Osteoblast (primary cell): ENCODE data around the gene ENDOG. TPM values are rescaled to one million over a fixed set of nuclear protein-coding genes. Genes with fewer than 3 reads are reported as not detected.

Source experiments
- DNase-seq: peaks from one replicate; pipeline ENCODE4 v3.0.0; 2011; ENCODE audit warnings: low spot score, mixed read lengths; ENCODE audit not compliant: insufficient read length; ENCODE audit errors: missing footprints
- H2AFZ ChIP-seq: 2 replicates; pipeline ENCODE4 v1.6.0; 2011; ENCODE audit warnings: mild to moderate bottlenecking, low read length
- H3K27ac ChIP-seq: 2 replicates; pipeline ENCODE4 v1.5.1; 2011; ENCODE audit warnings: mild to moderate bottlenecking, low read depth, low read length, moderate library complexity
- H3K27me3 ChIP-seq: 2 replicates; pipeline ENCODE4 v1.6.0; 2012; ENCODE audit warnings: mild to moderate bottlenecking, control low read depth, inconsistent platforms, low read length, moderate library complexity; ENCODE audit not compliant: insufficient read depth
- H3K36me3 ChIP-seq: 2 replicates; pipeline ENCODE4 v1.5.1; 2011; ENCODE audit warnings: mild to moderate bottlenecking, low read length, control low read depth, moderate library complexity; ENCODE audit not compliant: insufficient read depth
- H3K4me1 ChIP-seq: 2 replicates; pipeline ENCODE4 v1.5.1; 2011; ENCODE audit warnings: mild to moderate bottlenecking, low read length, control low read depth, moderate library complexity; ENCODE audit not compliant: insufficient read depth
- H3K4me2 ChIP-seq: 2 replicates; pipeline ENCODE4 v1.6.0; 2011; ENCODE audit warnings: mild to moderate bottlenecking, low read length; ENCODE audit not compliant: insufficient read depth
- H3K4me3 ChIP-seq: fragments of 200-600 bp; sonication (generic); 3 replicates; pipeline ENCODE4 v1.5.1; 2012; ENCODE audit warnings: mild to moderate bottlenecking, low read length, inconsistent platforms; ENCODE audit not compliant: insufficient read depth
- H3K79me2 ChIP-seq: 2 replicates; pipeline ENCODE4 v1.6.0; 2012; ENCODE audit warnings: mild to moderate bottlenecking, low read length, control low read depth, inconsistent platforms; ENCODE audit not compliant: insufficient read depth
- H3K9me3 ChIP-seq: 2 replicates; pipeline ENCODE4 v1.5.1; 2011; ENCODE audit warnings: low read depth, low read length, control low read depth
- H4K20me1 ChIP-seq: 2 replicates; pipeline ENCODE4 v1.6.0; 2012; ENCODE audit warnings: mild to moderate bottlenecking, low read length, control low read depth; ENCODE audit not compliant: insufficient read depth
- total RNA-seq: library from RNA; depleted of rRNA; stranded (reverse); fragments of >200 nt; gene quantifications from 2 replicates; pipeline ENCODE4 v1.2.3, GENCODE V29; 2012
- TF ChIP-seq, protein P1 (sequence below): IDR thresholded peaks from 2 replicates; pipeline ENCODE4 v1.5.1; 2011; ENCODE audit warnings: mild to moderate bottlenecking, low read depth, low read length, moderate library complexity; ENCODE audit errors: extremely low read depth

Gene ENDOG
- total RNA-seq, 1 donor: 17.4 TPM

GRCh38 chr9:128860937-128861336 is 42.6 kb downstream of the ENDOG start:
- no peak overlapping the region for H3K4me2 ChIP-seq
- H3K4me3 ChIP-seq: no peak overlapping the region
- TF ChIP-seq, protein P1, sequence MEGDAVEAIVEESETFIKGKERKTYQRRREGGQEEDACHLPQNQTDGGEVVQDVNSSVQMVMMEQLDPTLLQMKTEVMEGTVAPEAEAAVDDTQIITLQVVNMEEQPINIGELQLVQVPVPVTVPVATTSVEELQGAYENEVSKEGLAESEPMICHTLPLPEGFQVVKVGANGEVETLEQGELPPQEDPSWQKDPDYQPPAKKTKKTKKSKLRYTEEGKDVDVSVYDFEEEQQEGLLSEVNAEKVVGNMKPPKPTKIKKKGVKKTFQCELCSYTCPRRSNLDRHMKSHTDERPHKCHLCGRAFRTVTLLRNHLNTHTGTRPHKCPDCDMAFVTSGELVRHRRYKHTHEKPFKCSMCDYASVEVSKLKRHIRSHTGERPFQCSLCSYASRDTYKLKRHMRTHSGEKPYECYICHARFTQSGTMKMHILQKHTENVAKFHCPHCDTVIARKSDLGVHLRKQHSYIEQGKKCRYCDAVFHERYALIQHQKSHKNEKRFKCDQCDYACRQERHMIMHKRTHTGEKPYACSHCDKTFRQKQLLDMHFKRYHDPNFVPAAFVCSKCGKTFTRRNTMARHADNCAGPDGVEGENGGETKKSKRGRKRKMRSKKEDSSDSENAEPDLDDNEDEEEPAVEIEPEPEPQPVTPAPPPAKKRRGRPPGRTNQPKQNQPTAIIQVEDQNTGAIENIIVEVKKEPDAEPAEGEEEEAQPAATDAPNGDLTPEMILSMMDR: no peak
- H3K79me2 ChIP-seq: no peaks in the 10 kb centered on the region
- no peaks in the 10 kb centered on the region for H3K27me3 ChIP-seq
- no peaks in the 10 kb centered on the region for H3K9me3 ChIP-seq
- no peak for DNase-seq
- H3K27ac ChIP-seq: no peak overlapping the region
- H2AFZ ChIP-seq: no peak overlapping the region
- no peaks in the 10 kb centered on the region for H3K36me3 ChIP-seq
- H3K4me1 ChIP-seq: no peaks in the 10 kb centered on the region
- H4K20me1 ChIP-seq: peaks cover 3% of the 10 kb centered on the region

GRCh38 chr9:128861501-128861900 is 43.2 kb downstream of the ENDOG start:
- H3K79me2 ChIP-seq: no peaks in the 10 kb centered on the region
- H3K27ac ChIP-seq: no peak overlapping the region
- TF ChIP-seq, protein P1: no peak
- peaks cover 3% of the 10 kb centered on the region for H4K20me1 ChIP-seq
- DNase-seq: peak; percentile 11
- no peak overlapping the region for H2AFZ ChIP-seq
- no peaks in the 10 kb centered on the region for H3K36me3 ChIP-seq
- no peaks in the 10 kb centered on the region for H3K9me3 ChIP-seq
- no peaks in the 10 kb centered on the region for H3K27me3 ChIP-seq
- H3K4me2 ChIP-seq: no peak overlapping the region
- no peak overlapping the region for H3K4me3 ChIP-seq
- H3K4me1 ChIP-seq: no peaks in the 10 kb centered on the region

GRCh38 chr9:128862401-128862851 is 44.1 kb downstream of the ENDOG start:
- Histone ChIP-seq H3K27ac (no peak overlapping the region), H3K4me1 (no peaks in the 10 kb centered on the region), H3K4me3 (no peak overlapping the region), H3K27me3 (no peaks in the 10 kb centered on the region), H3K79me2 (no peaks in the 10 kb centered on the region), H2AFZ (no peak overlapping the region), H3K9me3 (no peaks in the 10 kb centered on the region), H4K20me1 (peaks cover 3% of the 10 kb centered on the region), H3K4me2 (no peak overlapping the region), H3K36me3 (no peaks in the 10 kb centered on the region)
- DNase-seq: peak; percentile 23
- TF ChIP-seq, protein P1: no peak

DNA sequence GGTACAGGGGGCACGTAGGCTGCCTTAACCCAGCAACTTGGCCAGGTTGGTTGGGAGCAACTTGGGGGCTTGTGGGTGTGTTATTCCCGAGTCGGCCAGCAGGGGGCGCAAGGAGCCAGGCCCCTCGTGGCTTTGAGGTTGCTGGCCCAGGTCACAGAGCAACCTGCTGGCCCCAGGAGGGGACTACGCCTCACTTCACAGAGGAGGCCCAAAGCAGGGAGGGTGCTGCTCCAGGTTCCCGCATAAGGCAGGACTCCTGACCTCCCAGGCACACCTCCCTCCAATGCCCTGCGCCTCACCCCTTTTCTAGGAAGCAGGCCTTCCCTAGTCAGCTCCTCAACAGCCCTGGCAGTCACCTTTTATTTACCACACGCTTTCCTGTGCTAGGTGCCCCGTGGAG is 45.3 kb downstream of the ENDOG start:
- H3K4me2 ChIP-seq: no peak overlapping the region
- no peak overlapping the region for H2AFZ ChIP-seq
- peak; percentile 89 for DNase-seq
- no peaks in the 10 kb centered on the region for H3K9me3 ChIP-seq
- no peak overlapping the region for H3K27ac ChIP-seq
- H4K20me1 ChIP-seq: peaks cover 3% of the 10 kb centered on the region
- TF ChIP-seq, protein P1: peak; percentile 78
- H3K4me3 ChIP-seq: no peak overlapping the region
- no peaks in the 10 kb centered on the region for H3K27me3 ChIP-seq
- H3K79me2 ChIP-seq: no peaks in the 10 kb centered on the region
- no peaks in the 10 kb centered on the region for H3K4me1 ChIP-seq
- H3K36me3 ChIP-seq: no peaks in the 10 kb centered on the region
